GM23338 (cell line): ENCODE data around the gene GRP. TPM values are rescaled to one million over a fixed set of nuclear protein-coding genes. Genes with fewer than 3 reads are reported as not detected.

Experiments
- ATAC-seq: fragments of 200-7000 bp; cut with Tn5 transposase; 3 replicates; pipeline ENCODE4 v1.9.1; 2020
- DNase-seq: peaks from one replicate; pipeline ENCODE4 v3.0.0-alpha.2; 2015; ENCODE audit warnings: low spot score
- H2AFZ ChIP-seq: fragments of 200-600 bp; sonication (generic); 2 replicates; pipeline ENCODE4 v1.8.0; 2016; ENCODE audit warnings: antibody characterized with exemption, mild to moderate bottlenecking, moderate library complexity
- H3F3A ChIP-seq: fragments of 200-600 bp; sonication (generic); replicated peaks from 2 replicates; pipeline ENCODE4 v1.8.0; 2017; ENCODE audit warnings: antibody characterized with exemption, mixed run types, low read depth
- H3K27ac ChIP-seq: fragments of 200-600 bp; sonication (generic); 2 replicates; pipeline ENCODE4 v1.6.1; 2016; ENCODE audit warnings: low read depth
- H3K27me3 ChIP-seq: fragments of 200-600 bp; sonication (generic); 2 replicates; pipeline ENCODE4 v1.8.0; 2016; ENCODE audit warnings: mild to moderate bottlenecking, mixed run types, moderate library complexity; ENCODE audit not compliant: insufficient read depth
- H3K36me3 ChIP-seq: fragments of 200-600 bp; sonication (generic); 2 replicates; pipeline ENCODE4 v1.8.0; 2016; ENCODE audit warnings: mild to moderate bottlenecking; ENCODE audit not compliant: insufficient read depth
- H3K4me1 ChIP-seq: fragments of 200-600 bp; sonication (generic); 2 replicates; pipeline ENCODE4 v1.8.0; 2016; ENCODE audit warnings: mild to moderate bottlenecking, moderate library complexity; ENCODE audit not compliant: insufficient read depth
- H3K4me2 ChIP-seq: fragments of 200-600 bp; sonication (generic); 2 replicates; pipeline ENCODE4 v1.7.1; 2017; ENCODE audit warnings: mixed run types
- H3K4me3 ChIP-seq: fragments of 200-600 bp; sonication (generic); 2 replicates; pipeline ENCODE4 v1.6.1; 2016; ENCODE audit warnings: mixed run types
- H3K79me2 ChIP-seq: fragments of 200-600 bp; sonication (generic); replicated peaks from 2 replicates; pipeline ENCODE4 v1.8.0; 2017; ENCODE audit warnings: mild to moderate bottlenecking; ENCODE audit not compliant: insufficient read depth
- H3K9me2 ChIP-seq: fragments of 200-600 bp; sonication (generic); 2 replicates; pipeline ENCODE4 v1.8.0; 2017; ENCODE audit not compliant: insufficient read depth
- H4K20me1 ChIP-seq: fragments of 200-600 bp; sonication (generic); replicated peaks from 2 replicates; pipeline ENCODE4 v1.8.0; 2017; ENCODE audit warnings: mild to moderate bottlenecking; ENCODE audit not compliant: insufficient read depth
- H3K27ac Mint-ChIP-seq: 2 replicates; pipeline ENCODE4 v1.8.0; 2020; ENCODE audit warnings: inconsistent platforms, mild to moderate bottlenecking, moderate library complexity, mixed read lengths
- H3K27me3 Mint-ChIP-seq: 3 replicates; pipeline ENCODE4 v1.8.0; 2022; ENCODE audit warnings: low read depth, mild to moderate bottlenecking, moderate library complexity, mixed read lengths, inconsistent platforms; ENCODE audit not compliant: insufficient read depth, poor library complexity
- H3K36me3 Mint-ChIP-seq: 3 replicates; pipeline ENCODE4 v1.8.0; 2021; ENCODE audit warnings: low read depth, mild to moderate bottlenecking, inconsistent platforms, moderate library complexity, mixed read lengths
- H3K4me1 Mint-ChIP-seq: 3 replicates; pipeline ENCODE4 v1.8.0; 2020; ENCODE audit warnings: mild to moderate bottlenecking, inconsistent platforms, mixed read lengths
- H3K4me3 Mint-ChIP-seq: 3 replicates; pipeline ENCODE4 v1.8.0; 2021; ENCODE audit warnings: moderate library complexity, mild to moderate bottlenecking, inconsistent platforms, mixed read lengths
- H3K9me3 Mint-ChIP-seq: 3 replicates; pipeline ENCODE4 v1.8.0; 2020; ENCODE audit warnings: moderate library complexity, mild to moderate bottlenecking, inconsistent platforms, mixed read lengths
- CREB1 ChIP-seq: fragments of 250-450 bp; sonication (Bioruptor Pico); IDR thresholded peaks from 2 replicates; pipeline ENCODE4 v1.5.0; 2020; ENCODE audit warnings: low read depth, mild to moderate bottlenecking, moderate library complexity
- EZH2 ChIP-seq: fragments of 200-600 bp; sonication (generic); IDR thresholded peaks from one replicate; pipeline ENCODE4 v1.8.0; 2017; ENCODE audit warnings: antibody characterized with exemption, mild to moderate bottlenecking, low read depth; ENCODE audit not compliant: unreplicated experiment
- EZH2phosphoT487 ChIP-seq: fragments of 200-600 bp; sonication (generic); IDR thresholded peaks from one replicate; pipeline ENCODE4 v1.8.1; 2018; ENCODE audit warnings: antibody characterized with exemption; ENCODE audit not compliant: unreplicated experiment
- JUNB ChIP-seq: IDR thresholded peaks from one replicate; pipeline ENCODE4 v1.6.1; 2016; ENCODE audit warnings: antibody characterized with exemption; ENCODE audit not compliant: unreplicated experiment
- NANOG ChIP-seq: IDR thresholded peaks from 2 replicates; pipeline ENCODE4 v1.6.1; 2016; ENCODE audit warnings: antibody characterized with exemption, borderline replicate concordance
- REST ChIP-seq: IDR thresholded peaks from one replicate; pipeline ENCODE4 v1.6.1; 2018; ENCODE audit warnings: antibody characterized with exemption; ENCODE audit not compliant: unreplicated experiment
- ZNF114 ChIP-seq: fragments of 250-450 bp; sonication (Bioruptor Pico); IDR thresholded peaks from 2 replicates; pipeline ENCODE4 v1.5.0; 2020; ENCODE audit warnings: mild to moderate bottlenecking, moderate library complexity
- ZNF331 ChIP-seq: fragments of 250-450 bp; sonication (Bioruptor Pico); IDR thresholded peaks from 2 replicates; pipeline ENCODE4 v1.5.0; 2020; ENCODE audit warnings: low read depth, mild to moderate bottlenecking, moderate library complexity
- ZNF462 ChIP-seq: fragments of 250-450 bp; sonication (Bioruptor Pico); IDR thresholded peaks from 2 replicates; pipeline ENCODE4 v1.5.0; 2020; ENCODE audit warnings: mild to moderate bottlenecking, moderate library complexity
- polyA plus RNA-seq: library from polyadenylated mRNA; unstranded; fragments of >200 nt; fragmentation: Nextera tagmentation; extraction: Ambion mirVana; gene quantifications from 2 replicates; pipeline ENCODE4 v1.2.1, GENCODE V29; 2016
- total RNA-seq: library from RNA; depleted of rRNA; stranded (reverse); fragments of >200 nt; shearing (Covaris generic); gene quantifications from 2 replicates; pipeline ENCODE4 v1.2.3, GENCODE V29; 2014

GRP gene
- total and polyA plus RNA-seq, 2 experiments from 2014 or later = not detected

GRCh38 chr18:59197636-59198035 is 22.3 kb upstream of the GRP start (continued):
- TF ChIP-seq ZNF462 (CRISPR knock-in tag) (no peak), EZH2phosphoT487 (no peak), ZNF114 (no peak), NANOG (no peak)

GRCh38 chr18:59198215-59198614 is 21.7 kb upstream of the GRP start:
- Histone ChIP-seq H3K9me2 (no peaks in the 10 kb centered on the region), H3K36me3 (no peaks in the 10 kb centered on the region), H2AFZ (no peak overlapping the region), H3K4me1 (peaks cover 10% of the 10 kb centered on the region), H3K4me2 (no peak overlapping the region), H3K27ac (no peak overlapping the region), H3K4me3 (no peak overlapping the region), H3K27me3 (no peaks in the 10 kb centered on the region), H4K20me1 (no peaks in the 10 kb centered on the region; the same call in 1 of the 2 replicates), H3F3A (no peaks in the 10 kb centered on the region), H3K79me2 (no peaks in the 10 kb centered on the region)
- Mint-ChIP-seq H3K27ac (no peak overlapping the region), H3K27me3 (peaks cover 2% of the 10 kb centered on the region), H3K9me3 (no peaks in the 10 kb centered on the region), H3K4me1 (peaks cover 22% of the 10 kb centered on the region), H3K4me3 (no peak overlapping the region), H3K36me3 (no peaks in the 10 kb centered on the region)
- DNase-seq = no peak
- ATAC-seq = no peak
- TF ChIP-seq CREB1 (no peak), EZH2 (no peak), ZNF331 (no peak), JUNB (no peak), REST (no peak)
